Measurements from ENCODE around the gene GTF2F1. TPM values are rescaled to one million over a fixed set of nuclear protein-coding genes. Genes with fewer than 3 reads are reported as not detected.
A peak's percentile ranks its signal among the peaks of the same experiment; 100 is the strongest.

The GTF2F1 gene
- total RNA-seq, 6 experiments from 2014 or later = 70.4 to 75.1 (median 71.4) TPM

DNA sequence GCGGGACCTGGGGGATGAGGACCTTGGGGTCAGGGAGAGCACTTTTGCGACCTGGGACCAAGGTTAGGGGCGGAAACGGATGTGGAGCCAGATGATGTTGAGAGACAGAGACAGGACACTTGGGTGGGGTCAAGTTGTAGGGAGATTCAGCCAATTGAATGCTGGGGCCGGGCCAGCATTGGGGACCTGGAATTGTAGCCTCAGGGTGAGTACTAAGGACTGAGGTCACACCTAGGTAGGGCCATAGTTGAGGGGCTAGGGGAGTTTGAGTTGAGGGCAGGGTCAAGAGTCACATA, 19.2 kb downstream of the GTF2F1 start:
- TF ChIP-seq, protein P1, sequence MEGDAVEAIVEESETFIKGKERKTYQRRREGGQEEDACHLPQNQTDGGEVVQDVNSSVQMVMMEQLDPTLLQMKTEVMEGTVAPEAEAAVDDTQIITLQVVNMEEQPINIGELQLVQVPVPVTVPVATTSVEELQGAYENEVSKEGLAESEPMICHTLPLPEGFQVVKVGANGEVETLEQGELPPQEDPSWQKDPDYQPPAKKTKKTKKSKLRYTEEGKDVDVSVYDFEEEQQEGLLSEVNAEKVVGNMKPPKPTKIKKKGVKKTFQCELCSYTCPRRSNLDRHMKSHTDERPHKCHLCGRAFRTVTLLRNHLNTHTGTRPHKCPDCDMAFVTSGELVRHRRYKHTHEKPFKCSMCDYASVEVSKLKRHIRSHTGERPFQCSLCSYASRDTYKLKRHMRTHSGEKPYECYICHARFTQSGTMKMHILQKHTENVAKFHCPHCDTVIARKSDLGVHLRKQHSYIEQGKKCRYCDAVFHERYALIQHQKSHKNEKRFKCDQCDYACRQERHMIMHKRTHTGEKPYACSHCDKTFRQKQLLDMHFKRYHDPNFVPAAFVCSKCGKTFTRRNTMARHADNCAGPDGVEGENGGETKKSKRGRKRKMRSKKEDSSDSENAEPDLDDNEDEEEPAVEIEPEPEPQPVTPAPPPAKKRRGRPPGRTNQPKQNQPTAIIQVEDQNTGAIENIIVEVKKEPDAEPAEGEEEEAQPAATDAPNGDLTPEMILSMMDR (IDR thresholded peaks at IDR 0.05) = no peak
- Mint-ChIP-seq H3K36me3 (ENCODE audit: low read depth) (peaks cover 8% of the 10 kb centered on the region; the same call in 1 of the 2 replicates), H3K9me3 (no peaks in the 10 kb centered on the region), H3K27ac (peak overlapping the region; percentile 86), H3K27me3 (ENCODE audit: insufficient read depth) (peaks cover 2% of the 10 kb centered on the region; the same call in 1 of the 2 replicates), H3K4me3 (peak overlapping the region; percentile 86), H3K4me1 (ENCODE audit: low read depth) (peaks cover 19% of the 10 kb centered on the region)
- DNase-seq = no peak

DNA sequence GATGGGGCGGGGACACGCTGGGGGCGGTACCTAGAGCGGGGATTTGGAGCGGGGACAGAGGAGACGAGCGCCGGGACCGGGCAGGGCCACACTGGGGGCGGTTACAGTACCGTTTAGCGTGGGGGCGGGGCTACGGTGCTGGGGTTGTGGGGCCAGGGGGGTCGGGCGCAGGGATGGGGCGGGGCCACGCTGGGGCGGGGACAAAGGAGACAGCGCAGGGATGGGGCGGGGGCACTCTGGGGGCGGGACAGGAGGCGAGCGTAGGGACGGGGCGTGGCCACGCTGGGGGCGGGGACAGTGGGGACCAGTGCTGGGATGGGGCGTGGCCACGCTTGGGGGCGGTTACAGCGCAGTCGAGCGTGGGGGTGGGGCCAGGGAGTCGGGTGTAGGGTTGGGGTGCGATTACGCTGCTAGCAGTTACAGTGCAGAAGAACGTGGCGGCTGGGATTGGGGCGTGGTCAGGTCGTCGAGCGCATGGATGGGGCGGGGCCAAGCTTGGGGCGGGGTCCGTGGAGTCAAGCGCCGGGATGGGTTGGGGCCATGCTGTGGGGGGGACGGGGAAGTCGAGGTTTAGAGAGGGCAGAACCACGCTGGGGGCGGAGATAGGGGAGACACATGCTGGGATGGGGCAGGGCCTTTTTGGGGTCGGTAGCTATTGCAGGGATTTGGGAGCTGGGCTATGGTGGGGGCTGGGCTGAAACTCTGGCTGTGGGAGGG, 19.7 kb downstream of the GTF2F1 start:
- Mint-ChIP-seq H3K9me3 (no peaks in the 10 kb centered on the region), H3K27ac (peak overlapping the region; percentile 93), H3K4me1 (ENCODE audit: low read depth) (peaks cover 15% of the 10 kb centered on the region), H3K36me3 (ENCODE audit: low read depth) (peaks cover 8% of the 10 kb centered on the region; the same call in 1 of the 2 replicates), H3K4me3 (peak overlapping the region; percentile 89), H3K27me3 (ENCODE audit: insufficient read depth) (peaks cover 2% of the 10 kb centered on the region; the same call in 1 of the 2 replicates)
- DNase-seq = peak; percentile 97
- TF ChIP-seq, protein P1 (IDR thresholded peaks at IDR 0.05) = no peak

DNA sequence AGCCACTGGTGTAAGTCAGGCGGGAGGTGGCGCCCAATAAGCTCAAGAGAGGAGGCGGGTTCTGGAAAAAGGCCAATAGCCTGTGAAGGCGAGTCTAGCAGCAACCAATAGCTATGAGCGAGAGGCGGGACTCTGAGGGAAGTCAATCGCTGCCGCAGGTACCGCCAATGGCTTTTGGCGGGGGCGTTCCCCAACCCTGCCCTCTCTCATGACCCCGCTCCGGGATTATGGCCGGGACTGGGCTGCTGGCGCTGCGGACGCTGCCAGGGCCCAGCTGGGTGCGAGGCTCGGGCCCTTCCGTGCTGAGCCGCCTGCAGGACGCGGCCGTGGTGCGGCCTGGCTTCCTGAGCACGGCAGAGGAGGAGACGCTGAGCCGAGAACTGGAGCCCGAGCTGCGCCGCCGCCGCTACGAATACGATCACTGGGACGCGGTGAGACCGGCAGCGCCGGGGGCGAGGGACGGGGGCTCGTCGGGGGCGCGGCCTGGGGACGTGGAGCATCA, 20.3 kb downstream of the GTF2F1 start, which contains the start of gene ALKBH7:
Gene ALKBH7, plus strand, starts transcription at position 201 of the 502 bp plus-strand sequence. Its CDS starts 27 bp downstream, at position 228.
- TF ChIP-seq, protein P1 (IDR thresholded peaks at IDR 0.05) = no peak; the same call in 1 of the 2 replicates
- peak within 1 kb of the TSS; percentile 89 for H3K4me3 Mint-ChIP-seq
- peaks cover 2% of the 10 kb centered on the region; the same call in 1 of the 2 replicates for H3K27me3 Mint-ChIP-seq (ENCODE audit: insufficient read depth)
- DNase-seq = peak; percentile 100
- no peaks in the 10 kb centered on the region for H3K9me3 Mint-ChIP-seq
- peak within 1 kb of the TSS; percentile 93 for H3K27ac Mint-ChIP-seq
- peaks cover 8% of the 10 kb centered on the region; the same call in 1 of the 2 replicates for H3K36me3 Mint-ChIP-seq (ENCODE audit: low read depth)
- peaks cover 12% of the 10 kb centered on the region for H3K4me1 Mint-ChIP-seq (ENCODE audit: low read depth)

DNA sequence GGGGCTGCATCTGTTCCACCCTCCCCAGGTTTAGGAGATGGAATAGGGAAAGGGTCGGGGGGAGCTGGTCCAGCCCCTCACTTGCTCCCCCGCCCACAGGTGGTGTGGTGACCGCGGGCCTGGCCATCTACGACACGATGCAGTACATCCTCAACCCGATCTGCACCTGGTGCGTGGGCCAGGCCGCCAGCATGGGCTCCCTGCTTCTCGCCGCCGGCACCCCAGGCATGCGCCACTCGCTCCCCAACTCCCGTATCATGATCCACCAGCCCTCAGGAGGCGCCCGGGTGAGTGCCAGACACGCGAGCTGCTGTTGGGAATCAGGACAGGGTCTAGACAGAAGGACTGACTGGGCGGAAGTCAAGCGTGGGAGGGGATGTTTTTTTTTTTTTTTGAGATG, 28.6 kb downstream of the GTF2F1 start:
- Mint-ChIP-seq H3K27me3 (ENCODE audit: insufficient read depth) (peaks cover 7% of the 10 kb centered on the region), H3K4me3 (no peak overlapping the region), H3K36me3 (ENCODE audit: low read depth) (peaks cover 6% of the 10 kb centered on the region), H3K4me1 (ENCODE audit: low read depth) (peaks cover 7% of the 10 kb centered on the region), H3K27ac (no peak overlapping the region), H3K9me3 (no peaks in the 10 kb centered on the region)
- DNase-seq = no peak
- TF ChIP-seq, protein P1 (IDR thresholded peaks at IDR 0.05) = no peak

DNA sequence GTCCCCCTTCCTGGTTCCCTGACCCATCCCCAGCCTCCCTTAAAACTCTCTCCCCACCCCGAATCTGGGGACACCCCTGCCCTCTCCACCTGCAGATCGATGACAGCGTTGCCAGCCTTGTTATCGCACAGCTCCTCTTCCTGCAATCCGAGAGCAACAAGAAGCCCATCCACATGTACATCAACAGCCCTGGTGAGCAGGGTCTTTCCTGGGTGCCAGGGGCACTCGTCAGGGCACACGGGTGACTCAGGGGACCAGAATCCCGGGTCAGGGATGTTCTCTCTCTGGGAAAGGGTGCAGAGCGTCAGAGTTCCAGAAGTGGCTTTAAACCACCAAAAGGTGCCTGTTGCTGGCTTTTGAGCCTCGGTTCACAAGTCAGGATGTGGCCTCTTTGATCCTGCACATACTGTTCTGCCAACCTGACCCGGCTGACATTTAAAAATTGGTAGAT, 30.6 kb downstream of the GTF2F1 start:
- TF ChIP-seq, protein P1 (IDR thresholded peaks at IDR 0.05) = no peak
- peaks cover 7% of the 10 kb centered on the region for H3K4me1 Mint-ChIP-seq (ENCODE audit: low read depth)
- H3K36me3 Mint-ChIP-seq (ENCODE audit: low read depth) = peaks cover 5% of the 10 kb centered on the region
- peak overlapping the region; percentile 96 for H3K4me3 Mint-ChIP-seq
- no peak for DNase-seq
- H3K27ac Mint-ChIP-seq = peak overlapping the region; percentile 90
- no peaks in the 10 kb centered on the region for H3K9me3 Mint-ChIP-seq
- H3K27me3 Mint-ChIP-seq (ENCODE audit: insufficient read depth) = peaks cover 9% of the 10 kb centered on the region

Measured in HFFc6 (cell line).